Mucosa of rectum (tissue), 2 donors: ENCODE results near the gene MYH11.

Experiments used
- H3K27ac ChIP-seq, 2 donors: one replicate each; pipeline ENCODE4 v1.7.0; 2013; ENCODE audit warnings: inconsistent platforms in 2 of 2, low read depth in 2 of 2, low read length in 2 of 2
- H3K27me3 ChIP-seq, 2 donors: one replicate each; pipeline ENCODE4 v1.7.0; 2013; ENCODE audit warnings: low read length in 2 of 2; ENCODE audit not compliant: control insufficient read depth in 2 of 2, insufficient read depth in 2 of 2
- H3K36me3 ChIP-seq, 2 donors: one replicate each; pipeline ENCODE4 v1.7.0; 2013; ENCODE audit warnings: low read length in 2 of 2; ENCODE audit not compliant: control insufficient read depth in 2 of 2, insufficient read depth in 2 of 2
- H3K4me1 ChIP-seq, 2 donors: one replicate each; pipeline ENCODE4 v1.7.0; 2013; ENCODE audit warnings: low read length in 2 of 2, mild to moderate bottlenecking in 1 of 2; ENCODE audit not compliant: control insufficient read depth in 2 of 2, insufficient read depth in 2 of 2
- H3K4me3 ChIP-seq, 2 donors: one replicate each; pipeline ENCODE4 v1.7.0; 2013; ENCODE audit warnings: low read length in 2 of 2
- H3K9ac ChIP-seq, 2 donors: one replicate each; pipeline ENCODE4 v1.7.0; 2013; ENCODE audit warnings: low read length in 2 of 2, low read depth in 1 of 2, mild to moderate bottlenecking in 1 of 2
- H3K9me3 ChIP-seq, 2 donors: one replicate each; pipeline ENCODE4 v1.7.0; 2013; ENCODE audit warnings: low read length in 2 of 2; ENCODE audit not compliant: control insufficient read depth in 2 of 2
- donor health status: healthy.
- donor health status: Normal muscosa, but diverticular disease.

The MYH11 gene

DNA sequence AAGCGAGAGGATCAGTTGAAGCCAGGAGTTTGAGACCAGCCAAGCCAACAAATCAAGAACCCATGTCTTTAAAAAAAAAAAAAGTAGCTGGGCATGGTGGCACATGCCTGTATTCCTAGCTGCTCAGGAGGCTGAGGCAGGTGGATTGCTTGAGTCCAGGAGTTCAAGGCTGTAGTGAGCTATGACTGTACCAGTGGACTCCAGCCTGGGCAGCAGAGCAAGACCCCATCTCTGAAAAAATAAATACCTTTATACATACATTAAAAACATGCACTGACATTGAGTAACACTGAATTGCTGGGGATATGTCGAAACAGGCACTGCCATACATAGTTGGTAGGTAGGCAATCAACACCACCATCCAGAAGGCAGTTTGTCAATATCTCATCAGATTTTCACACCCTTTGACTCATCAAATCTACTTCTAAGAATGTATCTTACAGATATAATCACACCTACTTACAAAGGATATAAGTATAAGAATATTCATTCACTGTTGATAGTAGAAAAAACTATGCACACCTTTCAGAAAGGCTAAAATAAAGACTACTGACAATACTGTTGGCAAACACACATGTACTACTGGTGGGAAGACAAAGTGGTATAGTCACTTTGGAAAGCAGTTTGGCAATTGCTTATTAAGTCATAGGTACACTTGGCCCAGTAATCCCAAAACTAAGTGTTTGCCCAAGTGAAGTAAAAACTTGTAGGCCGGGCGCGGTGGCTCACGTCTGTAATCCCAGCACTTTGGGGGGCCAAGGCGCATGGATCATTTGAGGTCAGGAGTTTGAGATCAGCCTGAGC, 37.9 kb upstream of the MYH11 start:
- Histone ChIP-seq H3K9ac (no peak overlapping the region), H3K27me3 (no peaks in the 10 kb centered on the region), H3K4me3 (no peak overlapping the region), H3K27ac (no peak overlapping the region), H3K4me1 (peaks cover 0 to 4% of the 10 kb centered on the region in 2 donors), H3K9me3 (no peaks in the 10 kb centered on the region), H3K36me3 (no peaks in the 10 kb centered on the region)

DNA sequence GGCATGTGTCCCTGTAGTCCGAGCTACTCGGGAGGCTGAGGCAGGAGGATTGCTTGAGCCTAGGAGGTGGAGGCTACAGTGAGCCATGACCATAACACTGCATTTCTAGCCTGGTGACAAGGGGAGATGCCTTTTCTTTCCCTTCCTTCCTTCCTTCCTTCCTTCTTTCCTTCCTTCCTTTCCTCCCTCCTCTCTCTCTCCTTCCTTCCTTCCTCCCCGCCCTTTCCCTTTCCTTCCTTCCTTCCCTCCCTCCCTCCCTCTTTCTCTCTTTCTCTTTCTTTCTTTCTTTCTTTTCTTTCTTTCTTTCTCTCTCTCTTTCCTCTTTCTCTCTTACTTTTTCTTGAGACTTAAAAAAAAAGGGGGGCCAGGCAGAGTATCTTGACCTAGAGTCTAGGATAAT, 34.7 kb upstream of the MYH11 start:
- Histone ChIP-seq H3K9me3 (no peaks in the 10 kb centered on the region), H3K36me3 (no peaks in the 10 kb centered on the region), H3K27me3 (no peaks in the 10 kb centered on the region), H3K4me1 (peaks cover 10 to 12% of the 10 kb centered on the region in 2 donors), H3K4me3 (no peak overlapping the region), H3K27ac (no peak overlapping the region), H3K9ac (no peak overlapping the region)

DNA sequence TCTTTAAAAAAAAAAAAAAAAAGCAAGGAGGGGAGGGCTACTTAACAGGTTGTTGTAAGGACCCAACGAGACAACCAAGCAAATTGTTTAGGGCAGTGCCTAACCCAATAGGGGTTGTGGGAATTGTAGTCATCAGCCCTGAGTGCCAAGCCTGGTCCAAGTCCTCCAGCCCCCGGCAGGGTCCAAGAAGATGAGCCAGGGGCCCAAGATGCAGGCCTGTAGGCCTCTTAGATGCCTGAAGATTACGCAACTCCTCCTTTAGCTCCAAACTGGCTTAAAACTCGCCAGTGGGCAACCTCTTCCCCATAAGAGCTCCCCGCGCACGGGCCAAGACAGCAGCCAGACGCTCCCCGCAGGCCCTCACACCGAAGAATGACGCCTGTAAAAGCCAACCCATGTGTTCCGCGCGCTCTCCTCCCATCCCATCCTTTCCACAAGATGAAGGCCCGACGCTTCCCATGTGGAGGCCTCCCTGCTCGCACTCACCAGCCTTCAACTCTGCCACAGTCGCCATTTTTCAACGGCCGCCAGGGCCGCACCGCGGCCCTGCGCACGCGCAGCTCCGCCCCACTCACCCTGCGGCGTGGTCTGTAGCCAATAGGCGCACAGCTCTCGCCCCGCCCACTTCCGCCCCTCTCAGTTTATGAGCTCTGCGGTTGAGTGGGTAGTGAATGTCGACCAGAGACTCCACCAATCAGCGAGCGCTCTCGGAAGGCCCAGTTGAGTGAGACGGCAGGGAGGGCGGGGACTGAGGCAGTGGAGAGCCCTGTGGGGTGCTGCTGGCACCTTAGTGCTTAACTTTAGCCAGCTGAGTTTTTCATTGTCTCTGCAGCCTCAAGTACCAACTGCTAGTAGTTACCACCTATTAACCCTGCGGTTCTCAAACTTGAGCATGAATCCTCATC, 31.5 kb upstream of the MYH11 start, which contains the start of gene CEP20:
CEP20 (minus strand) TSS at position 532 of the 905 bp plus-strand sequence; CDS start at position 514, 18 bp downstream.
- Histone ChIP-seq H3K36me3 (peaks cover 1 to 3% of the 10 kb centered on the region in 2 donors), H3K27ac (peak within 1 kb of the TSS; percentile 71 to 75)

DNA sequence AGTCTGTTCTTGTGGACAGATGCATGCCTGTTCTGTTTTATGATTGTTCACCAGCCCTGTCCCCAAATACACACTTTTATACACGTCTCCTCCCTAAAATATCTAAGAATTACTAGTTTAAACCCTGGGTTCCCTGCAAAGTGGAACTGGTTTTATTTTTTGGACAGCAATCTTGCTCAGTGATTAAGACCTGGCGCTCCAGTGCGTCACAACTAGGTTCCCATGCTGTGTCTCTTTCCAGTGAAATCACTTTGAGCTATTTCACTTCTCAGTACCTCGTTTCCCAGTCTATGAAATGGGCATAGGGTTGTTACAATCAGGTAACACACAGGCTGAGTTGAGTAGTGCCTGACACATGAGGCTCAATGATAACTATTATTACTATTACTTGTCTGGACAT, 30.5 kb upstream of the MYH11 start:
- Histone ChIP-seq H3K36me3 (peaks cover 3 to 4% of the 10 kb centered on the region in 2 donors), H3K4me3 (peak overlapping the region; percentile 95 to 99), H3K27ac (no peak overlapping the region), H3K9me3 (no peaks in the 10 kb centered on the region), H3K4me1 (peaks cover 10 to 12% of the 10 kb centered on the region in 2 donors), H3K9ac (peak overlapping the region in 1 of 2 donors; percentile 85), H3K27me3 (no peaks in the 10 kb centered on the region)

More for the DNA sequence above, 31.5 kb upstream of the MYH11 start, which contains the start of gene CEP20:
- Histone ChIP-seq H3K9me3 (no peaks in the 10 kb centered on the region), H3K4me1 (peaks cover 10 to 12% of the 10 kb centered on the region in 2 donors), H3K27me3 (no peaks in the 10 kb centered on the region), H3K4me3 (peak within 1 kb of the TSS; percentile 95 to 99), H3K9ac (peak within 1 kb of the TSS; percentile 85 to 94)

DNA sequence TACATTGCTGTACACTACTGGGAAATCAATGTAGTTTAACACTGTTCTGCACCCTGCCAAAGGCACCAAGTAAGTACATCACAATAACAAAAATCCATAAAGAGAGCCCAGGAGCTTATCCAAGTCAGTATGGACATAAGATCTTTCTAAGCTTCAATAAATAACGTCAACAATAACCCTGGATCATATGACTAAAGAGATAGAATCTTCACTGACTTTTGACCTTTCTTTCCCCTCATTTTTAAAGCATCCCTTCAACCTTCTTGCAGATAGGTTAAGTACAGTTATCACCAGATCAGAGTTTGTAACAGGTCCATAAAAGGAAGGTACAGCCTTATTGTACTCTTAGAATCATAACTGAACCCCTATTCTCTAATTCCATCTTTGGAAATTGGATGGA, 29.2 kb upstream of the MYH11 start:
- H3K4me3 ChIP-seq: no peak overlapping the region
- no peaks in the 10 kb centered on the region for H3K27me3 ChIP-seq
- peaks cover 10 to 12% of the 10 kb centered on the region in 2 donors for H3K4me1 ChIP-seq
- H3K9me3 ChIP-seq: no peaks in the 10 kb centered on the region
- H3K27ac ChIP-seq: no peak overlapping the region
- H3K36me3 ChIP-seq: peaks cover 4 to 10% of the 10 kb centered on the region in 2 donors
- H3K9ac ChIP-seq: no peak overlapping the region

DNA sequence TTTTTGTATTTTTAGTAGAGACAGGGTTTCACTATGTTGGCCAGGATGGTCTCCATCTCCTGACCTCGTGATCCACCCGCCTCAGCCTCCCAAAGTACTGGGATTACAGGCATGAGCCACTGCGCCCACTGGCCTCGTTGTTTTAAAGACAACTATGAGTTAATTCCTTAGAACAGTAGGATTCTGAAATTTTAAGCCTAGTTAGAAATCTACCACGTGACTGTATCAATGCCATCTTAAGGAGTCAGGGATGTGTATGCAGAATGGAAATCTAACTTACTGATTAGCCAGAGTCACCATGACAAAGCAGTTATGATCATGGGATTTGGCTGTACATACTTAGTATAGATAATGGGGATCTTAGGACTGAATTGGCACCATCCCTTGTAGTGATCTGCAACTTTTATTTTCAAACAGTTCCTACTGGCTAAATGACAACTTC, 28.8 kb upstream of the MYH11 start:
- H3K36me3 ChIP-seq: peaks cover 4 to 11% of the 10 kb centered on the region in 2 donors
- no peak overlapping the region for H3K9ac ChIP-seq
- no peak overlapping the region for H3K27ac ChIP-seq
- no peaks in the 10 kb centered on the region for H3K27me3 ChIP-seq
- H3K9me3 ChIP-seq: no peaks in the 10 kb centered on the region
- H3K4me3 ChIP-seq: no peak overlapping the region
- peaks cover 10 to 12% of the 10 kb centered on the region in 2 donors for H3K4me1 ChIP-seq

DNA sequence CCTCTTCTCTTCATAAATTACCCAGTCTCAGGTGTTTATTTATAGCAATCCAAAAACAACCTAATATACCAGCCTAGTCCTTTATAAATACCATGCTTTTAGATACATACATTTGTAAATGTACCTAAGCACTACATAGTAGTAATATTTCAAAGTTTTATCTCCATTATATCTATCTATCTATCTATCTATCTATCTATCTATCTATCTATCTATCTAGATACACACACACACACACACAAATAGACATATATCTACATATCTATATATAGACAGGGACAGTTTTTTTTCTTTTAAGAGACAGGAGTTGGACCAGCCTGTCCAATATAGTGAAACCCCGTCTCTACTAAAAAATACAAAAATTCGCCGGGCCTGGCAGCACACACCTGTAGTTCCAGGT, 25.7 kb upstream of the MYH11 start:
- no peak overlapping the region for H3K9ac ChIP-seq
- H3K4me1 ChIP-seq: peaks cover 2 to 3% of the 10 kb centered on the region in 2 donors
- no peaks in the 10 kb centered on the region for H3K27me3 ChIP-seq
- H3K36me3 ChIP-seq: peaks cover 4 to 14% of the 10 kb centered on the region in 2 donors
- no peak overlapping the region for H3K4me3 ChIP-seq
- H3K9me3 ChIP-seq: no peaks in the 10 kb centered on the region
- H3K27ac ChIP-seq: no peak overlapping the region

DNA sequence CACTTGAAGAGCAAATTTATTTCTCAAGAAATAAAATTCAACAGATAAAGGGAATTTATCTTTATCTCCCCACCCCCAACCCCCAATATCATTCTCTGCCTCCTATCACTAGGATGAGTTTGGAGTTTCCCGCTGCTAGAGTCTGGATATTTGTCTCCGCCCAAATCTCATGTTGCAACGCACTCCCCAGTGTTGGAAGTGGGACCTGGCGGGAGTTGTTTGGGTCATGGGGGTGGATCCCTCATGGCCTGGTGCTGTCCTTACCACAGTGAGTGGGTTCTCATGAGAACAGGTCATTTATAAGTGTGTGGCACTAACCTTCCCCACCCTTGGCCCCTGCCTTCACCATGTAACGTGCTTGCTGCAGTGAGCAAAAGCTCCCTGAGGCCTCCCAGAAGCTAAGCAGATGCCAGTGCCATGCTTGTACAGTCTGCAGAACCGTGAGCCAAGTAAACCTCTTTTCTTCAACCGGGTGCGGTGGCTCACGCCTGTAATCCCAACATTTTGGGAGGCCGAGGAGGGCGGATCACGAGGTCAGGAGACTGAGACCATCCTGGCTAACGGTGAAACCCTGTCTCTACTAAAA, 25.1 kb upstream of the MYH11 start:
- no peaks in the 10 kb centered on the region for H3K27me3 ChIP-seq
- H3K9me3 ChIP-seq: no peaks in the 10 kb centered on the region
- peaks cover 4 to 14% of the 10 kb centered on the region in 2 donors for H3K36me3 ChIP-seq
- H3K9ac ChIP-seq: no peak overlapping the region
- H3K4me3 ChIP-seq: no peak overlapping the region
- no peaks in the 10 kb centered on the region for H3K4me1 ChIP-seq
- no peak overlapping the region for H3K27ac ChIP-seq

DNA sequence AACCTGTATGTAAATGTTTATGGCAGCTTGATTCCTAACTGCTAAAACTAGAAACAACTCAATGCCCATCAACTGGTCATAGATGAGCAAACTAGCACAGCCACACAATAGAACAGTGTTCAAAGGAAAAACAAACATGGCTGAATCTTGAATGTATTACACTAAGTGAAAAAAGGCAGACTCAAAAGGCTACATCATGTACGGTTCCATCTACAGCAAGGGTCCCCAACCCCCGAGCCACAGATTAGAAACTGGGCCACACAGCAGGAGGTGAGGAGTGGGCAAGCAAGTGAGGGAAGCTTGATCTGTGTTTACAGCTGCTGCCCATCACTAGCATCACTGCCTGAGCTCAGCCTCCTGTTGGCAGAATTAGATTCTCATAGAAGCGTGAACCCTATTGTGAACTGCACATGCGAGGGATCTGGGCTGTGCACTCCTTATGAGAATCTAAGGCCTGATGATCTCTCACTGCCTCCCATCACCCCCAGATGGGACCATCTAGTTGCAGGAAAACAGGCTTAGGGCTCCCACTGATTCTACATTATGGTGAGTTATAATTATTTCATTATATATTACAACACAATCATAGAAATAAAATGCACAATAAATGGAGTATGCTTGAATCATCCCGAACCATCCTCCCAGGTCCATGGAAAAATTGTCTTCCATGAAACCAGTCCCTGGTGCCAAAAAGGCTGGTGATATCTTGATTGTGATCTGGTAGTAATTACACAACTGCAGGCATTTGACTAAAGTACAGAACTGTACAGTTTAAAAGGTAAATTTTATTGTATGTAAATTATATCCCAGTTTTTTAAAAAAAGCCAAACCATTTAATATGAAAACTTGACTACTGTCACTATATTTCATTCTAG, 23.8 kb upstream of the MYH11 start:
- Histone ChIP-seq H3K27ac (no peak overlapping the region), H3K4me3 (no peak overlapping the region), H3K4me1 (no peaks in the 10 kb centered on the region), H3K27me3 (no peaks in the 10 kb centered on the region), H3K36me3 (peaks cover 4 to 14% of the 10 kb centered on the region in 2 donors), H3K9me3 (no peaks in the 10 kb centered on the region), H3K9ac (no peak overlapping the region)
